NCI-H1092 (cell line): ENCODE measurements around the gene B3GALT5.
"Not testable (repeated sequence)": the region's sequence is repeated elsewhere in the genome, so short reads cannot be mapped to it uniquely, and the experiment has no call there.

Source experiments
- DNase-seq: peaks from one replicate; lab custom pipeline; 2025; lab: John Stamatoyannopoulos, UW

Gene B3GALT5

DNA sequence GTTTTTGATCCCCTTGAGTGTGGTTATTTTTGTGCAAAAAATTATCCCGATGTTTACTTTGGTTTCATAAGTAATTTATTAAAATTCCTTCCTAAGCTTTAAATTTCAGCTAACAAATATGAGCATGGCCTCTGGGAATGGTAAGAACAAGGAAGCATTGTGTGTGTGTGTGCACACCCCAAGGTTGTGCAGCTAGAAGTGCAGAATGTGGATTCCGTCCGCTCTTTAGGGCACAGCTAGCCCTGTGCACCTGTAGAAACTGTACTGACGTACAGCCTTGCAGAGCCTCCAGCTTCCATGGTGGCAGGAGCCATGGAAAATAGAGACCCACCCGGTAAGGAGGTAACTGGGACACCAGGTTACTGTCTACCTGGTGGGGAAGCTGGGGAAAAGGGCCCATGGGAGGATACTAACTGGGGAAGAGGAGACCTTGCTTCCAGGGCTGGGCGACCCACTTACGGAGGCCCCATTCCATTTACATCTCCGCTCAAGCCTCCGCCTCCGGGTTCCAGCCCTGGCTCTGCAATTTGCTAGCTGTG, 54.7 kb downstream of the B3GALT5 start:
- no peak for DNase-seq

DNA sequence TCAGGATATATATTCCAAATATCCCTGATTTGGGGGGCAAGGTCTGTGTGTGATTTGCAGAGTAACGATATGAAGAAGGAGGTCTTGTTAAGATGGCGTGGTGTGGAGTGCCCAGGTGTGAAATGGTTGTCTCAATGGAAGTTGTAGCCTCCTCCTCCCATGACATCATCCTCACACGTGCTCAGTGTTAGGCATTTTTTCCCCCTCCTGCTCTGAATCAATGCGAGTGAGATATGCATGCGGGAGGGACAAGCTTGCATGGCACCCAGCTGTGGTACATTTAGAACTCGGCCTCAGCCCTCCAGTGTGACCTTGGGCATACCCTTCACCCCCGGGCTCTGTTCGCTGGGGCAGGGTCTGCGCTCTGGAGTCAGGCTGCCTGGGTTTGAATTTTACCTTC, 55.6 kb downstream of the B3GALT5 start:
- DNase-seq: no peak

DNA sequence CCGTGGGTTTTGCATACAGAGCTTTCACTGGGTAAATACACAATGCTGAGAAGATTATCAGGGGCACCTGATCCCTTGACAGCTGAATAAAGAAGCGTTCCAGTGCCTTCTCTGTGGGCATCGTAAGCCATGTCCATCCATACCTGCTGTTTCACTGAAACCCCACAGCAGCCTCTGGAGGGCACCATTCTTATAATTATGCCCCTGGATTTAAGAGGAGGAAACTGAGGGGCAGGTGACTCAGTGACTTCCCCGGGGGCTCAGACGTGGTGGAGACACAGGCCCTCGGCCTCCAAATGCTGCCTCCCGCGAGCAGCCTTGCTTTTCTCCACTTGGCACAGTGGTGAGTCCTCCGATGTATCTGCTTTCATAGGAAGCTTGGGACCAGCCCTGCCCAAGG, 56.7 kb downstream of the B3GALT5 start:
- peak; percentile 68 for DNase-seq

DNA sequence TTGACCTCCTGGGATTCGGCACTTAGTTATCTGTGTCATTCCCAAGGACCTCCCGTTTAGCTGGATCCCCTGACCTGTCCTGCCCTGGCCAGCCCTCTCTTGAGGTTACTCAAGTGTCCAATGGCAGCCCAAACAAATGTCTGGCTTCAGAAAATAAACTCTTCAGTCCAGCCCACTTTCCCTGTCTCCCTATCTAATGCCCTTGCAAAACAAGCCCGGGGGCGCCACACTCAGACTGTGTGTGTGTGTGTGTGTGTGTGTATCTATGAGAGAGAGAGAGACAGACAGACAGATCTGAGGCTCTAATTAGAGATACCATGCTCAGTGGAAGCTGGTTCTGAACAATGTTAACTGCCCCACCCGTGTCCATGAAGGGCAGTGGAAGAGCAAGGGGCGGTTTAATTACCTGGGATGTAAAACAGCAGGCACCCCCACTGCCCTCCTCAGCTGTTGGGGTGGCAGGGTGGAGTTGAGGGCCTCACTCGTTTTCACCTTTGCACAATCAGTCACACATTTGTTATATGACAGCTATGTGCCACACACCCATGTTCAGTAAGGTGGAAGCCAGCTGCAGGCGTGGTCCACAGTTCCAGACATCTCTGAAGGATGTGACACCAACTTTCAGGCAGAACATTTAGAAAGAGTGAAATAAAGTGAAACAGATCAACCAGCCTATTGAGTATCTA, 57.4 kb downstream of the B3GALT5 start:
- no peak for DNase-seq

DNA sequence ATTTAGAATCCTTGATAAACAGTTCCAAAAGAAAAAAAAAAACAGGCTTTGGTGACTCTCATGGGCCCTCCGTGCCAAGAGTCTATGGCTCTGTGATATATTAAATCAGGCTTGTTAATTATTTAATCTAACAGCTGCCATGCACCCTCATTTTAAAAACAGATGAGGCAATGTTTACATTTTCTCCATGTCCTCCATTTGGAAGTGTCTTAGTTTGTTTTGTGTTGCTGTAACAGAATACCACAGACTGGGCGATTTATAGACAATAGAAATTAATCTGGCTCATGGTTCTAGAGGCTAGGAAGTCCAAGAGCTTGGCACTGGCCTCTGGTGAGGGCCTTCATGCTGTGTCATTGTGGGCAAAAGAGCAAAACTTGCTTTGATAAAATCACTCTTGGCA, 58.0 kb downstream of the B3GALT5 start:
- DNase-seq: peak; percentile 61

DNA sequence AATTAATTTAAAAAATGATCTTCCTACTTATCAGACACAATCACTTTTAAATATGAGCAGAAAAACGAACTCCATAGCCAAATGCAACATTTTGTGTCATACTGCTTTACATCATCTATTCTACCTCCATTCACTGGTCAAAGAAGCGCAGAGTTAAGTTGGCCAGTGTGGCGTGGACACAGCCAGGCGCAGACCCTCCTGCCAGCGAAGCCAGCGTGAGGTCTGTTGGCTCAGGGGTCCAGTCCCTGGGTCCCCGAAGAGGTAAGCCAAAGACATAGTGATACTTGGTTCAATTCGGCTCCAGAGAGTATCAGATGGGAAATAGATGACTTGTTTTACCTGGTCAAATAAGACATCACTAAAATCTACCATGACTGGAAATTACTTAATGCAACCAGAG, 59.2 kb downstream of the B3GALT5 start:
- no peak for DNase-seq

DNA sequence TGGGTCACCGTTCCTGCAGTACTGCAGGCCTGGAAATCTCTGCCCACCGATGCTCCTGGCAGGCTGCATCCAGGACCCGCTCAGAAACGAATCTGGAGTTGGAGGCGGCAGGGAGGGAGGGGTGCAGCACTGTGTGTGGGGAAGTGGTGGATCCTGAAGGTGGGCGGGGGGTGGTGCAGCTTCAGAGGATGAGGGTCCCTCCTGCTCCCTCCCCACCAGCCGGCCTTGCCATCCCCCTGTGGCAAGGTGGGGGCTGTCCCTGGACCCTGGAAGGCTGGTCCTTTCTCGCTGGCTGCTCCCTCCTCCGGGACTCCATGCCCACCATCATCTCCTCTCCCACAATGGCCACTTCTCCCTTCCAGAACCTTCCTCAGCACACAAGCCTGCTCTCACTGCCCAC, 60.4 kb downstream of the B3GALT5 start:
- no peak for DNase-seq

DNA sequence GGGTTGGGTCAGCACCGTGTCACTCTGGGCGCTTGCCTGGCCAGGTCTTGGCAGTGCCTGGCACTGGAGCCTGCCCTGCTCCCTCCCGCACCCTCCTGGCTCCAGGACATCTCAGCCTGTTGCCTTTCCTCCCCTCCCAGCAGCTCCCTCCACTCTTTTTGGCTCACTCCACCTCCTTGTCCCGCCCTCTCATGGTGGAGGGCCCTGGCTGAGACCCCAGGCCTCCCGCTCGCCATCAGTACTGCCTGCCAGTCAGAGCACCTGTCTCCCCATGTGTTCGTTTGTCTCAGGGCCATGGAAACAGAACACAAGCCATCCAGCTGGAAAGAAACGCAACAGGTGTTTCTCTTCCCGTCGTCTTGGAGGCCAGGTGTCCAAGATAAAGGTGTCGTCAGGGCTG, 61.0 kb downstream of the B3GALT5 start:
- peak; percentile 75 for DNase-seq

DNA sequence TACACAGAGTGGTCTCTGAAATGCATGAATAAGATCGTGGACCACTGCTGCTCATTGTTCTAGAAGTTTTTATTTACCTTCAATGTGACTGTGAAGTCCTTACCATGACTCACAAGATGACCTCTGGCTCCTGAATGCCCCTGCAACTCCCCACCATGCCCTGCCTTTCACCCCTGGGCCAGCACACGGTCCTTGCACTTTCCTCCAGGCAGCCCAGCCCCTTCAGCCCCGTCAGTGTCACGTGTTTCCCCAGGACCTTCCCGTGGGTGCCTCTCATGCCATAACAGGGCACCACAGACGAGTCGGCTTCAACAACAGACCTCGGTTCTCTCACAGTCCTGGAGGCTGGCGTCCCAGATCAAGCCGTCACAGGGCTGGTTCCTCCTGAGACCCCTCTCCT, 62.1 kb downstream of the B3GALT5 start:
- no peak for DNase-seq

DNA sequence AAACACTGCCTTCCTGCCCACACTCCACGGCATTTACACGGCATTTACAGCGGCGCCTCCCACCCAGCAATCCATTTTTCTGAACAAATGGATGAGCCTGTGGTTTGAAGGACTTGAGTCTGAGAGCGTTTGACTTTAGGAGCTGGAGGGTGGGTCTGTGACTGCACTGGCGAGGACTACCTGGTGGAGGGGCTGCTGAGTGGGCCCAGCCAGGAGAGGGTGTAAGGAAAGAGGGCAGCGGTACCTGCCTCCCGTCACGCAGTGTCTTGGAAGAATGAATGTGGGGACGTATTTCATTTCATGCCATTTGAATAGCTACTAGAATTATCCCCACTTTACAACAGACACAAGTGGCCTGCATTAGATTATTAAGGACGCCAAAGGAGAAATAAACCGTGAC, 62.9 kb downstream of the B3GALT5 start:
- peak; percentile 76 for DNase-seq

DNA sequence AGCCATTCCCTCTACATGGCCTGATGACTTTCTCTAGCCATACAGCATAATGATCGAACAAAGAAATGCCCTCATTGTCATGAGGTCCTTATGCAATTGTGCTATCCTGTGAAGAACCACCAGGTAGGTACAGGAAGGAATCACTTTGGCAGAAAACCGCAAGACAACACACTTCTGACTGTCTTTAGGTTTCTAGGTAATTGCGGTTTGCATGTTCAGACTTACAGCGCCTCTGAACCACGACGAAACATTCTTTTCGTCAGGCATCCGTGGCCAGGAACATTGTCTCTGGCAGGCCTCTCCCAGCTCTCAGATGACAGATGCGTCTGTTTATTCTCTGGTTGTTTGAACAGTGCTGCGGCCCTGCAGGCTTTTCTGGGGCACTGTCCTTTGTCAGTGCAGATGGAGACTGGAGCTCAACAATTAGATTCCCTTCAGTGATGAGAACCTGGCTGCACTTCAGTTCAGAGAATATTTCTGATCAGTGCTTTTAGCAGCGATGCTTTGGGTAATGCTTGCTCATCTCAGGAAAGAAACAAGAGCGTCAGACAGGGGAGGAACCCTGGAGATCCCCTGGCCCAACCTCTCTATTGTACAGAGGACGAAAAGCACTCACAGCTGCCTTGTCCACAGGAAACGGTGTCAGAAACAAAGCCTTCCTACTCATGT, 63.4 kb downstream of the B3GALT5 start:
- peak; percentile 98 for DNase-seq

DNA sequence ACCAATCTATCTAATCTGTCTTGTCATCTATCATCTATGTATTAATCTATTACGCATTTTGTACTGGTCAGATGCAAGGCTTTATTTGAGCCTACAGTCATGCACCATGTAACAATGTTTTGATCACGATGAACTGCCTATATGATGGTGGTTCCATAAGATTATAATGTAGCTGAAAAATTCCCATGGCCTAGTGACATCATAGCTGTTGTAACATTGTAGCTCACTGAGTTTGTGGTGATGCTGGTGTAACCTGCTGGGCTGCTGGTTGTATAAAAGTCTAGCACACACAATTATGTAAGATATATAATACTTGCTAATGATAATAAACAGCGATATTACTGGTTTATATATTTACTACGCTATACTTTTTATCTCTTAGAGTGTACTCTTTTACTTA, 67.5 kb downstream of the B3GALT5 start:
- no peak for DNase-seq

DNA sequence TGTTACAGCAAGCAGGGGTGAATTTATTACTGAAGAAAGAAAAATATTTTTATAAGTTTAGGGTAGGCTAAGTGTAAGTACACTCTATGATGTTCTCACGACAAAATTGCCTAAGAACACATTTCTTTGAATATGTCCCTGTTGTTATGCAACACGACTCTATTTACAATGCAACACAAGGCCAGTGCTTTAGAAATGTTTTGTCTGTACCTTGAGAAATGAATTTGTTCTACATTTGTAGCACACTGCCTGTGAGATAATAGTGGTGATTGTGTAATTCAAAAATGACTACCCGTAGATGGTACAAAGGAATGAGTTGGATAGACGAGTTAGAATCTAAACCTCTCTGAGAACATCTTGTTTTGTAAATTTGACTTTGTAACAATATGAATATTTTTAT, 68.5 kb downstream of the B3GALT5 start:
- DNase-seq: no peak

DNA sequence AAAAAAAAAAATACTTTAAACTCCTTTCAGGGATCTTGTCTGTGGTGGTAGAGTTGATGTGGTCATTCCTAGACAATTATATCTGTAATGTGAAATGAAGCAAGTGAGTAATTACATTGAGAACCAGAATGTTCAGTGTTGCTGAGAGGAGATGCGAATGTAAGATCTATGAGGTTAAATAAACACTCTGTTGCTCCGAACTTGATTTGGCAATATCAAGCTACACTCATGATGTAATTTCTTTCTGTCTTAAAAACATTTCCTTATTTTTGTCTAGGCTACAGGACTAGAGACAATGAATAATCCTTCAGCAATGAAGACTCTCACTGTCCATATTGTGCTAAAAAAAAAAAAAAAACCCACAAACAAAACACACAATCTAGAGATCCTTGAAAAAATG, 69.1 kb downstream of the B3GALT5 start:
- DNase-seq: no peak

DNA sequence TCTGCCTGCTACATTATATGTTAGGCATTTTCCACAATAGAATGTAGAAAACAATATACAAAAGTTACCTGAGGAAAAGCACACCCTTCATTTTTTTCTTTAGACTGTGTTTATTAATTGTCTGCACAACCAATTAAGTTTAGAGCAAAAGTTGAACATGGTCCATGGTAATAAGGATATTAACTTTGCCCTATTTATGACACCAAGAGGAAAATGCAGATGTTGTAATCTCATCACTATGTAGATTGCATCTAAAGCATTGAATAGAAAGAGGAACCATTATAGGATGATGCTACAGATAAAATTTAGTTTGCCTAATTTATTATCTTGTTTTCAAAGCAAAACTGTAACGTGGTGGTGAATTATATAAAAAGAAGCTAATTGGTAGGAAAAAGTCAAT, 72.5 kb downstream of the B3GALT5 start:
- DNase-seq: no peak

DNA sequence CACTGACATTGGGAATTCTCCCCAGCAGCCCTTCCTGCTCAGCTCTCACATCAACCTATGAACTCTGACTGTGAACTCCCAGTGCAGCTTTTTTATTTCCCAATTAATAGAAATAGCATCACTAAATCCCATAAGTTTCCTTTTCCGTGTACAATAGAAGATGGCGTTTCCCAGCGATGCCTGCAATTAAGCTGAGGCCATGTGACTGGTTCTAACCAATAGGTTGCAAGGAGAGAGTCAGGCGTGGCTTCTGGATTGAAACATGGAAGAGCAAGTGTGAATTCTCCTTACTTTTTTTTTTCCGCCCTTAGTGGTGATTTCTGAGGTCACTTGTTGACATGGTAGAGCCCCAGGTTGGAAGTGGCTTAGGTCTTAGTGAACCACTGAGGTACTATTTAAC, 73.3 kb downstream of the B3GALT5 start:
- DNase-seq: no peak

DNA sequence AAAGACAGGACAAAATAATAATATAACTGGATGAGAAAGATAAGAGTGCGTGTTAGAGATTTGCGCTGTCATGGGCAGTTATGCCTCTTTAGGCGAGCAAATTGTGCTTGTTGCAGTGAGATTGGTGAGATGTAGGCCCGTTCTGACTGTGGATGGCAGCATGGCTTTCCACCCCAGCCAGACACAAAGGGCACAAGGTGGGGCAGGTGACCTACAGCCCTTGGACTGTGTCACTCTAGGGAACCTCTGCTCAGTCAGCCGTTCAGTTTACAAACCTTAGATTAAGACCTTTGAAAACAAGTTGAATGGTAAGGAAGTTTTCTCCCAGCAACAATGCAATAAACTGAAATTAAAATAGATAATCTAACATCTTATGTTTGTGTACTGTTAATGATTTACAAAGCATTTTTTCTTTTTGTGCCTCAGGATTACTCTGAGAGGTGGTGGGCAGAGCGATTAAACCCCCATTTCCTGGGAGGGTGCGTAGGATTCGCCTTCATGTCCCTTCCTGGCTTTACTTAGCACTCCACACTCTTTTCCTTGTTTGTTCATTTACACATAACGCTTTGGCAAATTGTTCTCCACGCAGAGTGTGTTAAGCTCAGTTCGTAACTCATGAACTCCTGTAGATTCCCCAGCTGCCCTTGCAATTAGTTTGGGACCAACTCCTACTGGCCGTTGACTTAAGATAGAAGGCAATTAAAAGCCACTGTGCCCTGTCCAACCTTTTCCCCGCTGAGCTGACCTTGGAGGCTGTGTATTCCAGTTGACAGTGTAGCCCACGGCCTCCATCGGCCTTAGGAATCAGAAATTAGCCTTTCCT, 74.1 kb downstream of the B3GALT5 start:
- no peak for DNase-seq

DNA sequence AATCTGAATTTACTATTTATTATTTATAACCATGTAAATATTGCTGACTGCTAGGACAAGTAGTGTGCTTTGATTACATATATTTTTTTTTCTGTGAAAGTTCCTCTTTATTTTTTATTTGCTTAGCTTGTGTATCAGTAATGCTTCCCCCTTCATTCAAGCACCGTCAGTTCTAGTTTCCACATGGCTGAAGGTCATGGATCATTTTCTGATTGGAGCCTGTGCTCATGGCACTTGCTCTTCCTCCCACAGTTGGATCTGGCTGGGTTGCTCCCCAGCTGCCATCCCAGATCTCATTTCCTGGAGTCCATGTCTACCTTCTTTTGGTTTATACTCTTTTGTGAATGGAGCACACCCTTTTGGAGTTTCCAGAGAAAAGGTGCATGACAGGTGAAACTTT, 75.3 kb downstream of the B3GALT5 start:
- DNase-seq: no peak

DNA sequence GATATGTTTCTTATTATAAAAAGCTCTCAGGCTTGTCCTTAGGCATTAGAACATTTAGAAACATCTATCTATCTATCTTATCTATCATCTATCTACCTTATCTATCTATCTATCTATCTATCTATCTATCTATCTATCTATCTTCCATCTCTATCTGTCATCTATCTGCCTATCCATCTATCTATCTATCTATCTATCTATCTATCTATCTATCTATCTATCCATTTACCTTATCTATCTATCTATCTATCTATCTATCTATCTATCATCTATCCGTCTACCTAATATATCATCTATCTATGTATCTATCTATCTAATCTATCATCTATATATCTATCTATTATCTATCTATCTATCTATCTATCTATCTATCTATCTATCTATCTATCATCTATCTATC, 77.1 kb downstream of the B3GALT5 start:
- not testable (repeated sequence) for DNase-seq

DNA sequence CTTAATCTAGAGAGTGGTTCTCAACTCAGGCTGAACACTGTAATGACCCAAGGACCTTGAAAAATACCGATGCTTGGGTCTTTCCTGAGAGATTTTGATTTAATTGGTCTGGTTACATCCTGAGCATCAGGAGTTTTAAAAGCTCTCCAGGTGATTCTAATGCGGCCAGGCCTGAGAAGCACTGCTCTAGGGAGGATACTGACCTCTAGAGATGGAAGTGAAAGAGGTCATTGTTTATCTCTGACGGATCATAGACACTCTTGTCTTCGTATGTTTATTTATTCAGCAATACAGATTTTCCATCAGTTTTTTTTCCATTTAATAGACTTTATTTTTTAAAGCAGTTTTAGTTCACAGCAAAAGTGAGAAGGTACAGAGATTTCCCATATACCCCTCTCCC, 77.7 kb downstream of the B3GALT5 start:
- DNase-seq: no peak

DNA sequence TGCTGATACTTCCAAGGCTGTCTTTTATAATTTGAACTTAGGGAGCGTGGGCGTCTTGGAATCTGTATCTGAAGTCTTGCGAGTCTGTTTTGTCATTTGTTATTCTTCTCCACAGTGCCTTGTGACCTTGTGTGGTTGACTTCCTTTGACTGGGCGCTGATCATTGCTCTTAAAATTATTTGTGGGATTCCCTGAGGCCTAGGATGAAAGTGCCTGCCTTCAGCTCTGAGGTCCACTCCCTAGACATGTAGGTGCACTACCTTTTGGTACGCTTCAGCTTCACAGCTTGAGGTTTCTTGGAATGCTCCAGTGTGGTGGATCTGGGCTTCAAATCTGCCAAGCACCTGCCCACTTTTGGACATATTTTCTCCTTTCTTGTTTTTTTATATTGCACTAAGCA, 82.0 kb downstream of the B3GALT5 start:
- DNase-seq: no peak

DNA sequence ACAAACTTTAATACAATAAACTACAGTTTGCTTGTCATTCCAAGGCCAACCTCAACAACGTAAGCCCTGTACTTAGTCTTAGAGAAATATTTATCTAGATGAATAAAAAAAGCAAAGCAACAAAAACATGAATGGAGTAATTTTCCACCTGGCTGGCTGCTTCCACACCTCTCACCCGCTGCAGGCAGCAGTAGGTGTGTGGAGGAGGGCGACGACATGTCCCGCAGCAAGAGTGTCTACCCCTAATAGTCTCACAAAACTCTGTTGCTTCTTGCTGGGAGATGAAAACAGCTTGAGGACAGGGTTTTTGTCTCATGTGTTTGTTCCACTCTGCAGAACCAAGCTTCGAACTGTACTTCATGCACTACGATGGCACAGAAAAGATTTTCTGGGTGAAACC, 83.5 kb downstream of the B3GALT5 start:
- DNase-seq: no peak

DNA sequence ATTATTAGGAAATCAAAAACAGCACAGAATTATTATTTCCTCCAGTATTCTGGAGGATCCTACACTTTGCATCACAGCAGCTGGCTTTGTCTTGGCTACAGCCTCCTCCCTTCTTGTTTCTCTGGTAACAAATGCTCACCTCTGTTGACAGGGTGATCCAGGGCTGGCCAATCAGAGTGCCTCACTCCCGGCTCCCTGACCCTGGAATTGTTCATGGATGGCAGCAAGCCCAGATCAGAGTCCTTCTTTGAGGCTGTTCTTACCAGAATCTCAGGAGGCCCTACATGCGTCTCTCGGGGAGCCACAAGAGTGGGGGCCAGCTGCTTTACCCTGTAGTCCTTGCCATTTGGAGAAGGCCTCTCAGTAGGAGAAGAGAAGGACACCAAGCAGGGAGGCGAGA, 83.9 kb downstream of the B3GALT5 start:
- peak; percentile 55 for DNase-seq
